Urinary bladder (tissue), 4 donors: ENCODE data around the gene FANCC. TPM values are rescaled to one million over a fixed set of nuclear protein-coding genes. Genes with fewer than 3 reads are reported as not detected.

ENCODE experiments used
- DNase-seq: peaks from one replicate; pipeline ENCODE4 v3.0.0-alpha.2; 2015; ENCODE audit errors: extremely low spot score
- H3K27ac ChIP-seq: one replicate; pipeline ENCODE4 v1.5.1; 2013; ENCODE audit warnings: low read depth, mild to moderate bottlenecking, moderate library complexity
- H3K36me3 ChIP-seq: one replicate; pipeline ENCODE4 v1.6.1; 2013; ENCODE audit warnings: mild to moderate bottlenecking, moderate library complexity; ENCODE audit not compliant: insufficient read depth
- H3K4me1 ChIP-seq: one replicate; pipeline ENCODE4 v1.6.1; 2013; ENCODE audit warnings: mild to moderate bottlenecking, moderate library complexity; ENCODE audit not compliant: insufficient read depth
- H3K4me3 ChIP-seq: one replicate; pipeline ENCODE4 v1.5.1; 2013; ENCODE audit warnings: low read depth, low read length
- WGBS: extraction: QIAGEN DNeasy Blood & Tissue Kit; methylation state at CpG from one replicate; pipeline ENCODE4 v1.1.7; 2013; 5-methylcytosine and 5-hydroxymethylcytosine counted together
- polyA plus RNA-seq: library from polyadenylated mRNA; stranded (reverse); fragments of 200-250 nt; gene quantifications from one replicate; pipeline ENCODE4 v1.2.3, GENCODE V29; 2013
- total RNA-seq: library from RNA; depleted of rRNA; stranded (reverse); fragments of >200 nt; gene quantifications from one replicate; pipeline ENCODE4 v1.2.3, GENCODE V29; 2014
- donor health status: healthy with polysubstance abuse.
- donor health status: healthy.

Gene FANCC
- total and polyA plus RNA-seq, 2 donors, result 4.6 to 25.7 TPM

DNA sequence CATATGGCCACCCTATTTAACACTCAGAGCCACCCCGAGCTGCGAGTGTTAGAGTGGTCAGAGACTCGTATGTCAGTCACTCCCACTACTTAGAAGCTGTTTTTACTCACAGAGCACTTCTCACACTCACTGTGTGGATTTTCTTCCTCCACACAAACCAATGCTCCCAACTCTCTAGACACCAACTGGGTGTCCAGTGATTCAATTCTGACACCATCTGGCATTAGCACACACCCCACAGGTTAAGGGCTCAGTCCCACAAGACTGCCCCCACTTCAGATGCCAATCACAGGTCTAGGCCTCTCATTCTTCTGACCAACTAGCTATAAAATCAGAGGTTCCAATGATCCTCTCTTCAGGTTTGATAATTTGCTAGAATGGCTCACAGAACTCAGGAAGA, 174.8 kb downstream of the FANCC start:
- DNase-seq, result no peak
- H3K27ac ChIP-seq, result no peak overlapping the region

DNA sequence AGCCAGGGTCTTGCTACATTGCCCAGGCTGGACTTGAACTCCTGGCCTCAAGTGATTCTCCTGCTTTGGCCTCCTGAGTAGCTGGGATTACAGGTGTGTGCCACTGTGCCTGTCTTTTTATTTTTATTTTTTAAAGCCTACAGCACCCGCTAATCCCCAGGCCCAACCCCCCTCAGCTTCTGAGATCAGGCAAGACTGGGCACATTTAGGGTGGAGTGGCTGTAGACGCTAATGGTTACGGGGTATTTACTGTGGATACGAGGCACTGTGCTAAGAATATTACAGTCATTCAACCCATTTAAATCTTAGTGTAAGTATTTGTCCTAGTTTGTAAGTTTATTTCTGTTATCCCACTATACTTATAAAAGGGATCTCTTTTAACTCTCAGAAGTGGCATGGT, 175.2 kb downstream of the FANCC start:
- H3K27ac ChIP-seq, result no peak overlapping the region
- no peaks in the 10 kb centered on the region for H3K4me1 ChIP-seq
- 91% methylated on average over 4 of the region's 4 CpGs for WGBS
- H3K36me3 ChIP-seq, result no peaks in the 10 kb centered on the region
- no peak overlapping the region for H3K4me3 ChIP-seq
- DNase-seq, result no peak

More for the DNA sequence above, 174.8 kb downstream of the FANCC start:
- WGBS, result 88% methylated on average over 3 of the region's 3 CpGs
- H3K4me3 ChIP-seq, result no peak overlapping the region
- no peaks in the 10 kb centered on the region for H3K4me1 ChIP-seq
- no peaks in the 10 kb centered on the region for H3K36me3 ChIP-seq

DNA sequence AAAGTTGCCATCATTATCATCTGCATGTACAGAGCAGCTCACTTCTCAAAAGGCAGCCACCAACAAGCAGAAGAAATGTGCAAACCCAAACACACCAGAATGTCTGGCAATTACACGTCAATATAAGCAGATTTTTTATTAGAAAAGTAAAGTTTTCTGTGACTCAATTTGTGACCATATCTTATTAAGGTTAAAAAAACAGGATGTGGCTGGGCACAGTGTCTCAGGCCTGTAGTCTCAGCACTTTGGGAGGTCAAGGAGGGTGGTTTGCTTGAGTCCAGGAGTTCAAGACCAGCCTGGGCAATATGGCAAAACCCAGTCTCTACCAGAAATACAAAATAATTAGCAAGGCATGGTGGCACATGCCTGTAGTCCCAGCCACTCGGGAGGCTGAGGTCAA, 176.7 kb downstream of the FANCC start:
- H3K27ac ChIP-seq, result no peak overlapping the region
- 79% methylated on average over 2 of the region's 2 CpGs for WGBS

DNA sequence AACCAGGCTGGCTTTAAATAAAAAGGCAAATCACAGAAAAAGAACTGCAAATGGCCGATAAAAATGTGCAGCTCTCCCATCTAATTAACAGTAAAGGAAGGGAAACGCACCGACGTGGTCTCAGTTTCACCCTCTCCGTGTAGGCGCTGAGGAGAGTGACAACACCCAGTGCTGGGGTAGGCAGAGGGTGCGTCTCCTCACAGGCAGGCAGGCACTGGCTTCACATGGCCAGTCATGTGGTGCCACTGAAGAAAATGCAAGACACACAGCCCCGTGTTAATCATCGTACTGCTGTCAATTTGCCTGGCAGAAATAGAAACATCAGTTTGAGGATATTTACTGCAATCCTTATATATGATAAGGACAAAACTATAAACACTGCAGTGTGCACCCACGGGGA, 178.4 kb downstream of the FANCC start:
- 92% methylated on average over 10 of the region's 10 CpGs for WGBS
- no peaks in the 10 kb centered on the region for H3K4me1 ChIP-seq
- no peak overlapping the region for H3K4me3 ChIP-seq
- DNase-seq, result no peak
- no peak overlapping the region for H3K27ac ChIP-seq
- H3K36me3 ChIP-seq, result no peaks in the 10 kb centered on the region

More for the DNA sequence above, 176.7 kb downstream of the FANCC start:
- Histone ChIP-seq H3K4me3 (no peak overlapping the region), H3K4me1 (no peaks in the 10 kb centered on the region), H3K36me3 (no peaks in the 10 kb centered on the region)
- no peak for DNase-seq

DNA sequence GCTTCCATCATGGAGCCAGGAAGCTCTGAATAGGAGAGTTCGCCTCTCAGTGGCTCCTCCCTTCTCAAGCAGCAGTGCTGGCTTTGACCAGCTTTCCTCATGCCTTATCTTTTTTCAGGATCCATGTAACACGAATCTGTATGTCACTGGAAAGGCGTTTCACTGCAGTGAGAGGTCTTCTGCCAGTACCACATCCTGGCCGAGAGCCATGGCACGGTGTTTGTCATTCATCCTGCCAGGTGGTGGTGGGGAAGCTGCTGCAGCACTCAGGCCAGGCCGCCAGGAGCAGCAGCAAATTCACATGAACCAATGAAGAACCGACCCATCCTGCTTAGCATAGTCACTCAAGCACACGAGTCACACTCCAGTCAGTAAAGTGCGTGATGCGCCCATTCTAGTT, 179.0 kb downstream of the FANCC start:
- no peak overlapping the region for H3K4me3 ChIP-seq
- WGBS, result 84% methylated on average over 10 of the region's 10 CpGs
- peaks cover 1% of the 10 kb centered on the region for H3K4me1 ChIP-seq
- no peaks in the 10 kb centered on the region for H3K36me3 ChIP-seq
- no peak for DNase-seq
- H3K27ac ChIP-seq, result no peak overlapping the region

DNA sequence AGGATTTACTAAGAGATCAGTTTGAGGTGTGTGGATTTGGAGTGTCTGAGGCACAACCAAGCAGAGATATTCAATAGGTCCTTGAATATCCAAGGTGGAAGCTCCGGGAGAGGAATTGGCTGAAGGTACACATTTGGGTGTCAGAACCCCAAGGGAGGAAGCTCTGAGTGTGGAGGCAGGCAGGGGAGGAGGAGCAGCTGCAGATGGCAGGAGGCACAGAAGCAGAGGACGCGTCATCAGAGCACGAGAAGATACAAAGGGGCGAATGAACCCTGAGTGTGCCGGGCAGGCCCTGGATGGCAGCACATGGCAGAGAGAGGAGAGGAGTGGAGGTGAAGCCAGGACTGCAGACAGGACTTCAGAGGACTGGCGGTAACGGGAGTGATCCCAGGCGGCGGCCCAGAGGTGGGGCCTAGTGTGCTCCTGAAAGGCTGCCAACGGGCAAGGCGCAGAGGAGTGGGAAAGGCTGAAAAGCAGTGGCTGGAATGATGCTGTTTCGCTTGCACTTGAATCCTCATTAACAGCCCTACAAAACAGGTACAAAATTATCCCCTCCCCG, 179.8 kb downstream of the FANCC start:
- peaks cover 1% of the 10 kb centered on the region for H3K4me1 ChIP-seq
- H3K36me3 ChIP-seq, result no peaks in the 10 kb centered on the region
- WGBS, result 73% methylated on average over 14 of the region's 14 CpGs
- H3K4me3 ChIP-seq, result no peak overlapping the region
- H3K27ac ChIP-seq, result no peak overlapping the region
- no peak for DNase-seq

DNA sequence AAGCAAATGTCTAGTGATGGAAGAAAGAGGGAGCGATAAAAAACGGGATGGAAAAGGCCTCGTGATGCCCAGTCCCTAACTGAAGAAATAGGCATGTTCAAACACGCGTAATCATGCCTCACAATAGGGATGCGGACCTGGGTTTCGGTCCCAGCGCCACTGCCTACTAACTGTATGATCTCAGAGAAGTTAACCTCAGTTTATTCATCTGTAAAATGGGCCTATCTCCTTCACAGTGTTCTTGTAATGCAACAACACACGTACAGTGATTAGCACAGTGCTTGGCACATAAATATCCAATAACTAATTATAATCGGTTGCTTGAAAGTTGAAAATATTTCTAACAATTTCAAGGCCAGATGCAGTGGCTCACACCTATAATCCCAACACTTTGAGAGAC, 181.8 kb downstream of the FANCC start:
- H3K36me3 ChIP-seq, result no peaks in the 10 kb centered on the region
- no peak for DNase-seq
- 96% methylated on average over 10 of the region's 10 CpGs for WGBS
- no peak overlapping the region for H3K4me3 ChIP-seq
- H3K27ac ChIP-seq, result no peak overlapping the region
- peaks cover 1% of the 10 kb centered on the region for H3K4me1 ChIP-seq

DNA sequence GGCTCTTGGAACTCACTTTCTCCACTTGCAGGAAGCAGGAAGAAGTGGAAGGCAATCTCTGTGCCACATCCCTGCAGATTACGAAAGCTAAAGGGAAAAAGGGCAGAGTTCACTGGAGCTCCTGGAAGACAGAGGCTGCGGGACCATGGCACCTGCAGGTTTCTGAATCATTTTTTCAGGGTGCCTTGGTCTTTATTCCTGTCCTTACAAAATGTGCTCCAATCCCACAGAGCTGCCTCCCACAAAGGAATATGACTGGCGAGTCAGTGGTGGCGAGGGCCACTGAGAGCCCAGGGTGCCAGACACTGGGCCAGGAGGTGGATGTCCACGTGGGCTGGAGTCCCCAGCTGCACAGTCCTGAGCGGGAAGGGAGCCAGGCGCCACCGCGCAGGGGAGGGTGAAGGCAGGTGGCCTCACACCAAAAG, 183.0 kb downstream of the FANCC start:
- no peak for DNase-seq
- Histone ChIP-seq H3K4me3 (no peak overlapping the region), H3K4me1 (peaks cover 1% of the 10 kb centered on the region), H3K27ac (no peak overlapping the region), H3K36me3 (no peaks in the 10 kb centered on the region)
- 93% methylated on average over 9 of the region's 9 CpGs for whole genome bisulfite sequencing

DNA sequence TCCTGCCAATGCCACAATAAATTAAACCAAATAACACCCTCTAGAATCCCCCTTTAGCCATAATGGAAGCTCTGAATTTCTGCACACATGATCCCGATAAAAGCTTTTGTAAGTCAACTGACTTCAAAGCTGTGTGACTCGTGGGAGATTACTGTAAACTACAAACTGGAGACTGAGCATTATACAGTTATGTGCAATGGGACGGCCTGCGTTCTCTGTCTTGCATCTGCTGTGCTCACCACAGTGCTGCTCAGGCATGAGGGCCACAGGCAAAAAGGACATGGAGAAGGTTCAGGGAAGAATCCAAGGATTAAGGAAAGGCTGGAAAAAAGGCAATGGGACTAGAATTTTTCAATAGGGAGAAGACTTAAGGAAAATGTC, 184.2 kb downstream of the FANCC start:
- H3K4me1 ChIP-seq, result peaks cover 1% of the 10 kb centered on the region
- no peak for DNase-seq
- no peak overlapping the region for H3K27ac ChIP-seq
- 73% methylated on average over 4 of the region's 4 CpGs for WGBS
- H3K4me3 ChIP-seq, result no peak overlapping the region
- no peaks in the 10 kb centered on the region for H3K36me3 ChIP-seq

DNA sequence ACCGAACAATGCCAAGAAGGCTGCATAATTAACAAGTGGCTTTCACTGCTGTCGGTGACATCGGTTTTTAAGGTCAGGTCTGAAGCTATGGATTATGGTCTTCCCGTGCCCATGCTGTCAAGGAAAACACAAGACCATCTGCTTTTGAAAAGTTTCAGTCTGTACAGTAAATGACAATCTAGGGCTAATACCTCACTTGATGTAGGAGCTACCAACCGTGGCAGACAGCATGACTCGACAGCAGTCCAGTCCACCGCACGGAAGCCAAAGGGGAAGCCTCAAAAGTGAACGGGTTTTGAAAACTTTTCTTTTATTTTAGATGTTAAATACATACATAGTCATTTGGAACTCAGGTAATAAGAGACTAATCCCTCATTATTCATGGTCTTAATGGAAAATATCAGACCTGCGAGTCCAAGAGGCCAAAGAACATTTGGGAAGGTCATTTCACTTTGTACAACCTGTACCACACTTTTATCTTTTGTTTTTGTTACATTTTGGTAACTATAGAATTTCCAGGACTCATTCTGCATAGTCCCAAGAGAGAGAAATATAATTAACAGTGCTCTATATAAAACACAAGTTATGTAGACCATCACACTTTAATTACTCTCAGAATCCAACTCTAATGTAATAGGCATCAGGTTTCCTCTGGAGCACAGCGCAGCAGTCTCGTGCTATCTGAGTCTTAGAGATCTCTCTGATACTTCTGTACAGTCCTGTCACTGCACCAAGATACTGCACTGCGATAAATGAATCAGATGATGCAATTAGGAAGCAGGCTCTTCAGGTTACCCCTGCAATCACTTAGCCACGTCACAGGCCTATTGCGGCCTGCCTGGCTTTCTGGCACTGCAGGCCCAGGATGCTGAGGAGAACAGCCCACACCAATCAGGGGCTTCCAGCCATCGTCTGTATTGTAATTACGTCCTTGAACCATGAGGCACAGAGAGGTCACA, 184.9 kb downstream of the FANCC start:
- WGBS, result 79% methylated on average over 17 of the region's 17 CpGs
- Histone ChIP-seq H3K4me1 (peaks cover 1% of the 10 kb centered on the region), H3K36me3 (no peaks in the 10 kb centered on the region), H3K4me3 (no peak overlapping the region), H3K27ac (peak overlapping the region; percentile 11)
- DNase-seq, result no peak

DNA sequence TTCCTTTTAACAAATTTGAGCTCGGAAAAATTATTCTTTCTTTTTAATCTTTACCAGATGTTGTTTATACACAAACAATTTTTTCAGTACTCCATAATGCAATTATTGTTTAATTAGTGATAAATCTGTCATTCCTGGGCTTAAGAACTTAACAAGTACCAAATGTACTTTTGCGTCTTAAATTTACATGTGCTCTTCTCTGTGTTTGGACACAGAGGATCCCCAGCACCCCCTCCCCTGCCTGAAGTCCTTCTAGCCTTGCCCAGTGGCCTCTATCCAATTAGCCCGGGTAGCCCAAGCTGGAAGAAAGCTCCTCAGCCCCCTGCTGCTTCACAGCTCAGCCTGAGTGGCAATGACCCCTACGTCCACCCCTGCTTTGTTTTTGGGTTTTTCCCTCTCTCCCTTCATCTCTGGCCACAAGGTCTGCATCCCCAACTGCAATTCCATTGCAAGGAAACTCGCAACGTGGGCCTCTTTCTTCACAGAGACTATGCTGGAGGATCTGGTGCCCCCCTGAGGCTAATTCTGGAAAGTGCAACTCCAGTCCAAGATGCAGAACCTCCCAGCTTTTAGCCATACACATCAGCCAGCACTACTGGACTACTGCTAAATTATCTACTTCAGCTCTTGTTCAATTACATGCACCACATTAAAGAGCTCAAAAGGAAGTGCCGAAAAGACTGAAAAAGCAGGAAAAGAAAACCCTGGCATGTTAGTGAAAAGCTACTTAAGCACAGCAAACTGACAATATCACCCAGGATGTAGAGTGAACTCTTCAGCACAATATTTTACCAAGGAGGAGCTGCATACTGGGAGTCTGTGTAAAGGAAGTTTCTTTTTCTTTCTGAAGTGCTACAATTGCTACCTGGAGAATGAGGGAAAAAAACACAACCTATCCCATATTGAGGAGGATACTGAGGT, 186.2 kb downstream of the FANCC start:
- 30% methylated on average over 7 of the region's 7 CpGs for WGBS
- Histone ChIP-seq H3K27ac (no peak overlapping the region), H3K4me1 (peaks cover 1% of the 10 kb centered on the region), H3K36me3 (no peaks in the 10 kb centered on the region), H3K4me3 (no peak overlapping the region)
- no peak for DNase-seq

DNA sequence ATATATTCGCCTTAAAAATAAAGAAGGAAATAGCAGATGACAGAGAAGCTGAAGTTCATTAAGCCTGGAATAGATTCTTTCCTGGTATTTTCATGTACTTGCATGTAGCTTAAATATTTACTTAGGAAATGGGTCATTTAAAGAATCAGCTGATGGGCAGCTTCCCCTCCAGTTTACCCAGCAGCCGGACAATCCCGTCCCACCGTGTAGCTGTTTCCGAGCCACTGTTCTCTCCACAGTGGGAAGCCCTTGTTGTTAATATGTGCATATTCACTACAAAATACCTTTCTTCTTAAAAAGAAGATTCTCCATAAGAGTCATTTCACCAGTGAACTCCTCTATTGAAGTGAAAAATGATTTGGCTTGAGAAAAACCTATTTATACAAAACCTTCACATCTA, 187.0 kb downstream of the FANCC start:
- Histone ChIP-seq H3K4me3 (no peak overlapping the region), H3K27ac (no peak overlapping the region), H3K4me1 (peaks cover 1% of the 10 kb centered on the region), H3K36me3 (no peaks in the 10 kb centered on the region)
- 68% methylated on average over 5 of the region's 5 CpGs for WGBS
- DNase-seq, result no peak

DNA sequence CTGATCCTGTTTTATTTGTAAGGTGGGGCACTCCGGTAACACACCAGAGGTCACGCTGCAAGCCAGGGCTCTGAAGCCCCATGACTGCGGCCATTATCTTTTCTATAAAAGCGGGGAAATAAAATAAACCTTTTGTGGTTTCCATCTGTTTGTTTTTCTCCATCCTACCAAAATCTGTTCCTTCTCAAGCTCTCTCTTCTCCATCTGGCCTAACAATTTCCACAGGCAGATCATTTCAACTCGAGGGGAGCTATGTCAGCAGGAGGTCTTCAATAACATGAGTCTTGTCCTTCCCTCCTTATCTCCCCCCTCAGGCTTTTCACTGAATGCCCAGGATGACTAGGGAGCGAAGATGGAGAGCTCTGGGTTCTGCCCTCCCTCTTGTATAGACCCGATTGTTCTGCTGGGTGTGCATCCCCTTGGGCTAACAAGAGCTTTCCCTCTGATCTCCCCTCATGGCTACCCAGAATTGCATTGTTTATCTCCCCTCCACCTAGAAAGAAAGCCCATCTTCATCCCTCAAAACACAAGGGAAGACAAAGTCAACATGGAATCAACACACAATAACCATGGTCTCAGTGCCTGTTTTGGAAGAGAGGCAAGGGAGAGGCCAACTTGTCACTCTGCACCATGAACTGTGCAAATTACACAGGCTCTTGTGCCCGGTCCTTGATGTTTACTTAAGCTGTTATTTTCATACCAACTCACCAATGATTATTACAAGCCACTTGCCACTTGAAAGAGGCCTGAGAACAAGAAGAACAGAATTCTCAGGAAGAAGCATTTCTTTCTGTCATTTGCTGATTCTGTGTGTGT, 187.8 kb downstream of the FANCC start:
- no peak for DNase-seq
- no peaks in the 10 kb centered on the region for H3K36me3 ChIP-seq
- 72% methylated on average over 8 of the region's 8 CpGs for WGBS
- peaks cover 1% of the 10 kb centered on the region for H3K4me1 ChIP-seq
- no peak overlapping the region for H3K4me3 ChIP-seq
- peak overlapping the region; percentile 30 for H3K27ac ChIP-seq
